ENCODE measurements around the gene HBZ.
"Not testable (repeated sequence)": the region's sequence is repeated elsewhere in the genome, so short reads cannot be mapped to it uniquely, and the experiment has no call there.

Gene HBZ

DNA sequence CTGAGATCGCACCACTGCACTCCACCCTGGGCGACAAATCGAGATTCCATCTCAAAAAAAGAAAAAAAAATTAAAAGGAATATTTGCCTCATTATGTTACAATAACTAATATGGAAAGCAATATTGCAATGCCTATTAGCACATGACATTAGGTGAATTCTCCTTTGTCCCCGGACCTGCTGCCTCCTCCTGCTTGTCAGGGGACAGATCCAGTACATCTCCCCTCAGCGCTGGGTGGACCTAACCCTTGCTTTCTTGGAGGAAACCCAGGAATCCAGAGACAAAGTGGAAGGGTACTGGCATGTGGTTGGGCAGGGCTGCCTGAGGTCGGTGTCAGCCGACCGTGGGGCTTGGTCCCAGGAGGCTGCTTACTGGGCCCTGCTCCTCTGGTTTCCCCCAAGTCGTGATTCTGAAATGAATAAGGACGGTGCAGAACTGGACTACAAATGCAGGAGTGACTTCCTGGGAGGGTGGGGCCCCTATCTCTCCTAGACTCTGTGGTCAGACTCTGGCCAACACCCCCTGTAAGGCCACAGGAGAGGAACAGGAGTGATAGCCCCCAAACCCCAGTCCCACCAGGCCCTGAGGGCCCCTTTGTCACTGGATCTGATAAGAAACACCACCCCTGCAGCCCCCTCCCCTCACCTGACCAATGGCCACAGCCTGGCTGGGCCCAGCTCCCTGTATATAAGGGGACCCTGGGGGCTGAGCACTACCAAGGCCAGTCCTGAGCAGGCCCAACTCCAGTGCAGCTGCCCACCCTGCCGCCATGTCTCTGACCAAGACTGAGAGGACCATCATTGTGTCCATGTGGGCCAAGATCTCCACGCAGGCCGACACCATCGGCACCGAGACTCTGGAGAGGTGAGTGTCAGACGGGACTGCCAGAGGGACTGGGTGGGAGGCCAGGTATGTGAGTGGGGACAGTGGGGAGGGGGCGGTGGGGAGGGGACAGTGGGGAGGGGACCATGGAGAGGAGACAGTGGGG is at the start of gene HBZ:
HBZ (plus strand) TSS at position 504 of the 988 bp plus-strand sequence; CDS start at position 770, 266 bp downstream.
- DNase-seq = no peak

- DNase-seq = no peak
These were observed 48.1 kb upstream of the HBZ start for GRCh38 chr16:104355-104754.

GRCh38 chr16:104928-105327 is 47.5 kb upstream of the HBZ start:
- DNase-seq = no peak

- DNase-seq = no peak
These were observed 46.9 kb upstream of the HBZ start for GRCh38 chr16:105521-105920.

DNA sequence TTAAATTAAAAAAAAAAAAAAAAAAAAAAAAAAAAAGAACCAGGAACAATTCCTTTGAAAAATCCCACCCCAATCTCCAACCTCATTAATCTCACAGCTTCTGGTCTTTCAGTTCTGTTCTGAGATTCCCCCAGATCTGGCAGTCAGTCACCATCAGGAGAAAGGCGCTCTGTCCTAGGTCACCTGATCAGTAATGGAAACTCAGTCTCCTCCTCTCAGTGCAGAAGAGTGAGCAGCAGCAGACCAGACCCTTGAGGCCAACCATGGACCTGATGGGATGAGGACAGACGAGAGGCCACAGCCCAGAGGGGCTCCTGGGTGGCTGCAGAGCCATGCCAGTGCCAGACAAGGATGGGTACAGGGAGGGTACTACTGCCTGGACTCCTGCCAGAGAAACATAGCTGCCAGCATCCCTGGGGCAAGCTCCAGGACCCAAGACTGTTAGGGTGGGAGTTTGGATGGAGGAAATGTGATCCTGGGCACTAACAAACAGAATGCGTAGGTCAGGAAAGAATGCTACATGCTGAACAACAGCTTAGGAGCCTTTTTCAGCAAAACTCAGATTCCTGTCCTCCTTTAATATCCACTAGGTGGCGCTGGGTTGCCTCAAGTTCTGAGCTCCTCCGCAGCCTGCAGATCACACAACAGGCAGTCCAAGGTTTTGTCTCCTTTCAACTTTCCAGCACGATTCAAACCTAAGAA is 45.7 kb upstream of the HBZ start:
- DNase-seq = peak; percentile 80

- DNase-seq = no peak
These were observed 40.1 kb upstream of the HBZ start for GRCh38 chr16:112153-112840.

- no peak for DNase-seq
These were observed 38.1 kb upstream of the HBZ start for GRCh38 chr16:114327-114726.

DNA sequence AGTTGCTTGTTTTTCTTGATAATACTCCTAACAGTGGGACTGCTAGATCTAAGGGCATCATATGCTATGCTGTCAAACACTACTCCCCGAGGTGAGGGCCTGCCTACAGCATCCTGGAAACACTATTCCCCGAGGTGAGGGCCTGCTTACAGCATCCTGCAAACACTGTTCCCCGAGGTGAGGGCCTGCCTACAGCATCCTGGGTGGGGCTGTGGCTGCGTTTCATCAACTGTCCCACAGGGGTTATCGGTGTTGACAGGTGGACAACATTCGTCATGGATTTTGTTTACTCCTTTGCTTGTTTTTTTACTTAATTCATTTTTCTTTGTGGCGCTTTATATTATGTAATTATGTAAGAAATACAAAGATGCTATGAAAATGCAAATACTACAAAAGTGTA is 36.4 kb upstream of the HBZ start:
- no peak for DNase-seq

- DNase-seq = peak; percentile 32
These were observed 34.8 kb upstream of the HBZ start for GRCh38 chr16:117379-118365.

- DNase-seq = no peak
These were observed 33.6 kb upstream of the HBZ start for GRCh38 chr16:118857-119256.

DNA sequence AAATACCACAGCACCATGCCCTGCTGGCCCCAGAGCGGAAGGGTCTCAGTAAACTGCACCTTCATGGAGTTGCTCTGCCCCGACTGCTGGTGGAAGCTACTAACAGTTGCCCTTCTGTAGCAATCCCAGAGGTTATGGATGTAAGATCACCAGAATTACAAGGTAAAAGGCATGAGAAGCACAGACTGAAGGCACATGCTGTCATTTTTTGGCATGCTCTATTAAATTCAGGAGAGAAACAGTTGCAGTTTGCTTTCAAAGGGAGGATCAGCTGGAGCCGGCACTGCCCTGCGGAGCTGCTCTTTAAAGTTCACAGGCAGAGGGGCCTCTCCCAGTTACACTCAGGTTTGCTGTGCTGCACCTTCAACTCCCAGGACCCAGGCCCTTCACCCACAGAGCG is 33.1 kb upstream of the HBZ start:
- DNase-seq = no peak

DNA sequence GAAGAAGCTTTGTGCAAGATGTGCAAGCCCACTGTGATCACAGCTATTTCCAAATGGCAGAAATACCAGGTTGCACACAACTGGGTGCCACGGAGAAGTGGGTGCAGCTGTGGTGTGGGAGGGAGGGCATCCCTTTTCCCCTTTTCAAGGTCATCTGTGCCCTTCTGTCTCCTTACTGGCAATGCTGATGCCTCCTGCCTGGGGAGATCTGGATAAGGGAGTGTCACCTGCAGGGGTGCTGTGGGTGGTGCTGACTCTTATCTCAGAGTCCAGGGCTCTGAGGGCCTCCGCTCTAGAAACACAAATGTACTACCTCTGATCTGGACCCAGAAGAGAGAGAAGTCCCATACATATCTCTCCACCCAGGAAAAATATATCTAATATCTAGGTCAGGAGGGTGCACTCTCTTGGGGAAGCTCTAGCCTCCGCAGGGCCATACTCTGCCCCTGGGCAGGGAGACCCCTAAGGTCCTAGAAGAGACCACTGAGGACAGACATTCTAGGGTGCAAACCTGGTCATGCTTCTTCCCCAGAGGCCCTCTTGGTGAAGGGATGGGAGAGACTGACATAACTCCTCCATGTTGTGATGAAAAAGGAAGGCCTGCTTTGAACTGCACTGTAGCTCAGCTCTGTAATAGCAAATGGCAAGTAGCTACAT is 32.5 kb upstream of the HBZ start:
- no peak for DNase-seq

- no peak for DNase-seq
These were observed 31.7 kb upstream of the HBZ start for GRCh38 chr16:120756-121155.

DNA sequence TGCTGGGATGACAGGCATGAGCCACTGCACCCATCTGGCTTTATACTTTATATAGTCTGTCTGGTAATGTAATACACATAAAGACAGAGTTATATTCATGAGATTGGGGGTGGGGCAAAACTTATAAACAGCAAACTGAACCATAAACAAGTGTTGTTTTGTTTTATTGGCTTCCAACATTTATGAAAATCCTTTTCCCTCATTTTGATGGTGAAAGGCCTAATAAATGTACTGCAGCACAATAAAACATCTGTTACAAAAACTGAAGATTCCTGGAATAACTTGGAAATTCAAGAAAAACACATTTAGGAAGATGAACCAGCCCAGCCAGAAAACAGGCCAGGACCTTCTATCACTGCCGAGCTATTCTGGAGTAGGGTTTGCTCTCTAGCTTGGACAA is 30.1 kb upstream of the HBZ start:
- no peak for DNase-seq

DNA sequence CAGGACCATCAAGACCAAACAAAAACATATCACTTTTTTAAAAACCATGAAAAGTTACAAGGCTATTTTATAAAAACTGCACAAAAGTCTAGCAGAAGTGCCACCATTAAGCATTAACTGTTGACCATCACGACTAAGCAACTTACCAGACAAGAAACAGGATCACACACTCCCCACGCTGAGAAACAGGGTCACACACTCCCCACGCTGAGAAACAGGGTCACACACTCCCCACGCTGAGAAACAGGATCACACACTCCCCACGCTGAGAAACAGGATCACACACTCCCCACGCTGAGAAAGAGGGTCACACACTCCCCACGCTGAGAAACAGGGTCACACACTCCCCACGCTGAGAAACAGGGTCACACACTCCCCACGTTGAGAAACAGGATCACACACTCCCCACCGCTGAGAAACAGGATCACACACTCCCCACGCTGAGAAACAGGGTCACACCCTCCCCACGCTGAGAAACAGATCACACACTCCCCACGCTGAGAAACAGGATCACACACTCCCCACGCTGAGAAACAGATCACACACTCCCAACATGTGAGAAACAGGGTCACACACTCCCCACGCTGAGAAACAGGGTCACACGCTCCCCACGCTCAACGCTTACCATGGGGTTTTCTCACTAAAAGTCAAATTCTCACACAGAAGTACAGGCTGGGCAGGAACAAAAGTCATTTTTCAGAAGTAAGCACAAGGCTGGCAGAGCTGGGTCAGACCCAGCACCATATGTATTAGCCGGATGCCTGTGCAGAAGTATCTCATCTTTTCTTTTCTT is 28.7 kb upstream of the HBZ start:
- DNase-seq = not testable (repeated sequence)

DNA sequence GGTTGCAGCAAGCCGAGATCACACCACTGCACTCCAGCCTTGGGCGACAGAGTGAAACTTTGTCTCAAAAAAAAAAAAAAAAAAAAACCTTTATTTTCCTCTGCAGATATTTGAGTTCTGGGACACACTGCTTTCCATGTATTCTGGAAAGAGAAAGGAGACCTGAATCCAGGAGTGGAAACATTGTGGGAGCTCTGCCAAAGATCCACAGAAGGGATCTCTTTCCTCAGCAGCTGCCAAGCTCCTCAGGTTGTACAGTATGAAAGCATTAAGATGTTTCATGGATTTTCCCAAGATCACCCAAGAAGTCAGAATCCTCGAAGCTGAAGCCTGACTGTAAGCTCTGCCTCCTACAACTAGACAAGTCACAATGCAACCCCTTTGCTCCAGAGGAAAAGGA is 27.4 kb upstream of the HBZ start:
- no peak for DNase-seq

DNA sequence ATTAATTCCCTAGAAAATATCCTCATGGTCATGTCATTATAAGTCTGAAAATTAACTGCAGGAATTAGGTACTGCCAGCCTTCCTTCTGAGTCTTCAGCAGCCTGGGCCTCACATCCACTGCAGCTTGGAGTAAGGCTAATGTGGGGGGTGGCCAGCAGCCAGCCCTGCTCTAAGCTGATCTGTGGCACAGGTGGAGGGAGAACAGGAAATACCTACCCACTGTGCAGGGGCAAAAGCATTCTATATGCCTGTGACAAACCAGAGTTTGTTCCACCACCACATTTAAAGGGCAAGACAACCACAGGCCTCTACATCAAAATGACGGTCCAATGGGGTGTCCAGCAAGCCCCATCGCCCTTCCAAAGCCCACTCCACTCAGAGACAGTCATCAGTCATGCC is 23.4 kb upstream of the HBZ start:
- DNase-seq = no peak

GRCh38 chr16:130533-131173 is 21.8 kb upstream of the HBZ start:
- DNase-seq = no peak

- no peak for DNase-seq
These were observed 20.3 kb upstream of the HBZ start for GRCh38 chr16:132120-132519.

GRCh38 chr16:133716-134115 is 18.7 kb upstream of the HBZ start:
- DNase-seq = no peak

All from fibroblast of upper back skin (primary cell).